CD8-positive, alpha-beta memory T cell (primary cell): ENCODE measurements around the gene LDLRAD4. TPM values are rescaled to one million over a fixed set of nuclear protein-coding genes. Genes with fewer than 3 reads are reported as not detected.
A peak's percentile ranks its signal among the peaks of the same experiment; 100 is the strongest.

ENCODE experiments used
- CTCF ChIA-PET: fragments of 350-600 bp; sonication (Branson Sonifier 250); formaldehyde crosslinking; loops from one replicate; lab custom pipeline; 2021; ENCODE audit warnings: antibody characterized with exemption; lab: Charles Lee
- POLR2A ChIA-PET: fragments of 350-600 bp; sonication (Branson Sonifier 250); formaldehyde crosslinking; loops from one replicate; lab custom pipeline; 2021; ENCODE audit warnings: antibody characterized with exemption; lab: Charles Lee
- DNase-seq, 5 donors: peaks; one replicate each; pipeline versions ENCODE4 v3.0.0 to v3.0.0-alpha.2; 2020 to 2022; ENCODE audit warnings: mixed read lengths in 1 of 5
- H3K27ac ChIP-seq: one replicate; pipeline ENCODE4 v1.7.0; 2013; ENCODE audit warnings: low read depth, mild to moderate bottlenecking, low read length, moderate library complexity
- H3K27me3 ChIP-seq: 2 replicates; pipeline ENCODE4 v1.7.0; 2013; ENCODE audit warnings: low read length, mild to moderate bottlenecking; ENCODE audit not compliant: insufficient read depth, poor library complexity, severe bottlenecking
- H3K36me3 ChIP-seq: 2 replicates; pipeline ENCODE4 v1.7.0; 2013; ENCODE audit warnings: mild to moderate bottlenecking, low read length, moderate library complexity; ENCODE audit not compliant: insufficient read depth
- H3K4me1 ChIP-seq: 2 replicates; pipeline ENCODE4 v1.7.0; 2013; ENCODE audit warnings: mild to moderate bottlenecking, low read length, moderate library complexity; ENCODE audit not compliant: insufficient read depth
- H3K4me3 ChIP-seq: 2 replicates; pipeline ENCODE4 v1.7.0; 2013; ENCODE audit warnings: mild to moderate bottlenecking, low read length
- H3K9me3 ChIP-seq: 2 replicates; pipeline ENCODE4 v1.7.0; 2013; ENCODE audit warnings: mild to moderate bottlenecking, low read length
- H3K27ac Mint-ChIP-seq, 8 donors: one replicate each; pipeline ENCODE4 v1.8.0; 2020 to 2021; ENCODE audit warnings: mixed read lengths in 8 of 8, mild to moderate bottlenecking in 6 of 8, inconsistent platforms in 3 of 8, moderate library complexity in 3 of 8
- H3K27me3 Mint-ChIP-seq, 2 donors: one replicate each; pipeline ENCODE4 v1.8.0; 2020 to 2021; ENCODE audit warnings: mixed read lengths in 2 of 2, mild to moderate bottlenecking in 1 of 2, moderate library complexity in 1 of 2
- H3K36me3 Mint-ChIP-seq, 3 donors: one replicate each; pipeline ENCODE4 v1.8.0; 2020 to 2021; ENCODE audit warnings: mixed read lengths in 3 of 3, inconsistent platforms in 1 of 3, mild to moderate bottlenecking in 1 of 3
- H3K4me1 Mint-ChIP-seq, 3 donors: one replicate each; pipeline ENCODE4 v1.8.0; 2020 to 2021; ENCODE audit warnings: mixed read lengths in 3 of 3, inconsistent platforms in 1 of 3, mild to moderate bottlenecking in 1 of 3
- H3K4me3 Mint-ChIP-seq, 7 donors: one replicate each; pipeline ENCODE4 v1.8.0; 2020 to 2021; ENCODE audit warnings: mixed read lengths in 7 of 7, mild to moderate bottlenecking in 6 of 7, moderate library complexity in 4 of 7, inconsistent platforms in 2 of 7
- H3K9me3 Mint-ChIP-seq, 5 donors: one replicate each; pipeline ENCODE4 v1.8.0; 2020 to 2022; ENCODE audit warnings: mixed read lengths in 5 of 5, mild to moderate bottlenecking in 3 of 5, moderate library complexity in 2 of 5, inconsistent platforms in 1 of 5
- polyA plus RNA-seq: library from polyadenylated mRNA; unstranded; fragments of 300-500 nt; fragmentation: Illumina TruSeq; gene quantifications from one replicate; pipeline ENCODE4 v1.2.3, GENCODE V29; 2021
- total RNA-seq, 2 experiments: library from RNA; stranded (reverse); gene quantifications; one replicate each; pipeline ENCODE4 v1.2.3, GENCODE V29; 2021

LDLRAD4 gene
- total and polyA plus RNA-seq, 3 experiments from 2014 or later: 8.1 to 30.4 (median 27.3) TPM

- no peaks in the 10 kb centered on the region for H3K4me1 ChIP-seq
- no peak overlapping the region for H3K4me3 Mint-ChIP-seq
- peaks cover 0 to 1% (median 0%) of the 10 kb centered on the region in 5 donors for H3K9me3 Mint-ChIP-seq
- H3K36me3 ChIP-seq: no peaks in the 10 kb centered on the region
- H3K4me1 Mint-ChIP-seq: no peaks in the 10 kb centered on the region
- CTCF ChIA-PET: no interaction called here
- H3K27ac Mint-ChIP-seq: no peak overlapping the region
- H3K27me3 ChIP-seq: peaks cover 9% of the 10 kb centered on the region
- POLR2A ChIA-PET: no interaction called here
- no peak overlapping the region for H3K27ac ChIP-seq
- no peak overlapping the region for H3K4me3 ChIP-seq
- peaks cover 0 to 5% (median 0%) of the 10 kb centered on the region in 3 donors for H3K36me3 Mint-ChIP-seq
- H3K27me3 Mint-ChIP-seq: peaks cover 26 to 69% of the 10 kb centered on the region in 2 donors
- H3K9me3 ChIP-seq: no peaks in the 10 kb centered on the region
- DNase-seq: no peak
Measured at GRCh38 chr18:13206301-13206700, 12.3 kb upstream of the LDLRAD4 start.

- Mint-ChIP-seq H3K27ac (no peak overlapping the region), H3K36me3 (peaks cover 0 to 5% (median 0%) of the 10 kb centered on the region in 3 donors), H3K27me3 (peaks cover 26 to 74% of the 10 kb centered on the region in 2 donors), H3K4me3 (no peak overlapping the region), H3K9me3 (no peaks in the 10 kb centered on the region), H3K4me1 (no peaks in the 10 kb centered on the region)
- Histone ChIP-seq H3K4me1 (no peaks in the 10 kb centered on the region), H3K9me3 (no peaks in the 10 kb centered on the region), H3K4me3 (no peak overlapping the region), H3K27me3 (peaks cover 9% of the 10 kb centered on the region), H3K36me3 (no peaks in the 10 kb centered on the region), H3K27ac (no peak overlapping the region)
- CTCF ChIA-PET: no interaction called here
- no peak for DNase-seq
- POLR2A ChIA-PET: no interaction called here
Measured at GRCh38 chr18:13207294-13207693, 11.3 kb upstream of the LDLRAD4 start.

GRCh38 chr18:13211534-13211933 lies 7.0 kb upstream of the LDLRAD4 start:
- H3K36me3 ChIP-seq: no peaks in the 10 kb centered on the region
- CTCF ChIA-PET: no interaction called here
- no peak for DNase-seq
- no peak overlapping the region for H3K4me3 ChIP-seq
- H3K27ac Mint-ChIP-seq: no peak overlapping the region
- peaks cover 4 to 7% (median 6%) of the 10 kb centered on the region in 3 donors for H3K4me1 Mint-ChIP-seq
- peaks cover 7% of the 10 kb centered on the region for H3K27me3 ChIP-seq
- H3K27ac ChIP-seq: no peak overlapping the region
- peaks cover 4% of the 10 kb centered on the region for H3K4me1 ChIP-seq
- peaks cover 26 to 77% of the 10 kb centered on the region in 2 donors for H3K27me3 Mint-ChIP-seq
- no peaks in the 10 kb centered on the region for H3K9me3 ChIP-seq
- peaks cover 0 to 5% (median 0%) of the 10 kb centered on the region in 3 donors for H3K36me3 Mint-ChIP-seq
- POLR2A ChIA-PET: no interaction called here
- H3K4me3 Mint-ChIP-seq: no peak overlapping the region
- H3K9me3 Mint-ChIP-seq: no peaks in the 10 kb centered on the region

- no peak overlapping the region for H3K27ac Mint-ChIP-seq
- no peaks in the 10 kb centered on the region for H3K9me3 Mint-ChIP-seq
- ChIA-PET POLR2A (no interaction called here), CTCF (no interaction called here)
- no peak for DNase-seq
- H3K27me3 Mint-ChIP-seq: peaks cover 19 to 68% of the 10 kb centered on the region in 2 donors
- no peaks in the 10 kb centered on the region for H3K36me3 ChIP-seq
- no peak overlapping the region for H3K4me3 Mint-ChIP-seq
- H3K4me3 ChIP-seq: no peak overlapping the region
- H3K9me3 ChIP-seq: no peaks in the 10 kb centered on the region
- H3K4me1 ChIP-seq: peaks cover 9% of the 10 kb centered on the region
- H3K27ac ChIP-seq: no peak overlapping the region
- no peaks in the 10 kb centered on the region for H3K36me3 Mint-ChIP-seq
- peaks cover 8 to 11% (median 11%) of the 10 kb centered on the region in 3 donors for H3K4me1 Mint-ChIP-seq
- peaks cover 5% of the 10 kb centered on the region for H3K27me3 ChIP-seq
Measured at GRCh38 chr18:13213036-13213795, 5.3 kb upstream of the LDLRAD4 start.

GRCh38 chr18:13214609-13215008 lies 4.0 kb upstream of the LDLRAD4 start:
- Mint-ChIP-seq H3K9me3 (no peaks in the 10 kb centered on the region), H3K4me3 (no peak overlapping the region), H3K4me1 (peaks cover 10 to 21% (median 19%) of the 10 kb centered on the region in 3 donors), H3K27ac (no peak overlapping the region), H3K36me3 (no peaks in the 10 kb centered on the region), H3K27me3 (peaks cover 17 to 66% of the 10 kb centered on the region in 2 donors)
- no peaks in the 10 kb centered on the region for H3K36me3 ChIP-seq
- ChIA-PET CTCF (no interaction called here), POLR2A (no interaction called here)
- no peak overlapping the region for H3K4me3 ChIP-seq
- no peak overlapping the region for H3K27ac ChIP-seq
- H3K4me1 ChIP-seq: peaks cover 16% of the 10 kb centered on the region
- no peak for DNase-seq
- H3K27me3 ChIP-seq: peaks cover 5% of the 10 kb centered on the region
- H3K9me3 ChIP-seq: no peaks in the 10 kb centered on the region

- Histone ChIP-seq H3K27me3 (peaks cover 5% of the 10 kb centered on the region), H3K4me3 (peak overlapping the region; percentile 51), H3K27ac (no peak overlapping the region), H3K36me3 (no peaks in the 10 kb centered on the region), H3K9me3 (no peaks in the 10 kb centered on the region), H3K4me1 (peaks cover 22% of the 10 kb centered on the region)
- H3K9me3 Mint-ChIP-seq: no peaks in the 10 kb centered on the region
- CTCF ChIA-PET: interaction anchor here (0.8 to 1.5 kb wide), 14 partner anchors 9 to 597 kb away, joined by 3 to 6 read pairs (median 3); no protein-coding TSS in a partner anchor
- POLR2A ChIA-PET: no interaction called here
- H3K4me3 Mint-ChIP-seq: peak overlapping the region; percentile 81 to 89 (median 87)
- H3K36me3 Mint-ChIP-seq: no peaks in the 10 kb centered on the region
- peaks cover 10 to 23% (median 20%) of the 10 kb centered on the region in 3 donors for H3K4me1 Mint-ChIP-seq
- peak overlapping the region in 3 of 8 donors; percentile 39 to 85 (median 73) for H3K27ac Mint-ChIP-seq
- DNase-seq: peak in 3 of 5 donors; percentile 21 to 65 (median 62)
- peaks cover 20 to 74% of the 10 kb centered on the region in 2 donors for H3K27me3 Mint-ChIP-seq
Measured at GRCh38 chr18:13216092-13216582, 2.4 kb upstream of the LDLRAD4 start.

- DNase-seq: peak in 3 of 5 donors; percentile 8 to 67 (median 21)
- H3K27me3 ChIP-seq: peaks cover 5% of the 10 kb centered on the region
- peak overlapping the region; percentile 51 for H3K4me3 ChIP-seq
- peaks cover 10 to 23% (median 20%) of the 10 kb centered on the region in 3 donors for H3K4me1 Mint-ChIP-seq
- H3K4me1 ChIP-seq: peaks cover 22% of the 10 kb centered on the region
- no peaks in the 10 kb centered on the region for H3K9me3 ChIP-seq
- CTCF ChIA-PET: interaction anchor here (0.8 to 1.5 kb wide), 13 partner anchors 8 to 596 kb away, joined by 3 to 6 read pairs (median 3); no protein-coding TSS in a partner anchor
- POLR2A ChIA-PET: no interaction called here
- H3K9me3 Mint-ChIP-seq: no peaks in the 10 kb centered on the region
- H3K36me3 Mint-ChIP-seq: no peaks in the 10 kb centered on the region
- H3K27me3 Mint-ChIP-seq: peaks cover 23 to 78% of the 10 kb centered on the region in 2 donors
- H3K36me3 ChIP-seq: no peaks in the 10 kb centered on the region
- H3K27ac ChIP-seq: no peak overlapping the region
- H3K4me3 Mint-ChIP-seq: peak overlapping the region; percentile 81 to 89 (median 87)
- peak overlapping the region in 4 of 8 donors; percentile 71 to 88 (median 79) for H3K27ac Mint-ChIP-seq
Measured at GRCh38 chr18:13216711-13217465, 1.7 kb upstream of the LDLRAD4 start.
